Stimulated activated CD4-positive, alpha-beta T cell treated with anti-CD3 and anti-CD28 coated beads, Interleukin-15, amount 100 ng/mL, for 1 hour (primary cell): Measurements from ENCODE around the gene DDOST.
"Not testable (repeated sequence)": the region's sequence is repeated elsewhere in the genome, so short reads cannot be mapped to it uniquely, and the experiment has no call there.

Source experiments
- DNase-seq, 2 donors: peaks; one replicate each; pipeline ENCODE4 v3.0.0-alpha.2; 2020; ENCODE audit warnings: low read depth in 1 of 2, low spot score in 1 of 2

DDOST gene

GRCh38 chr1:20625176-20626097 lies 35.7 kb downstream of the DDOST start:
- no peak for DNase-seq

GRCh38 chr1:20624709-20625108 lies 36.5 kb downstream of the DDOST start:
- DNase-seq: no peak

- DNase-seq: no peak
These were observed 40.2 kb downstream of the DDOST start for GRCh38 chr1:20621012-20621411.

- DNase-seq: no peak
These were observed 41.2 kb downstream of the DDOST start for GRCh38 chr1:20619999-20620398.

GRCh38 chr1:20618550-20618949 lies 42.6 kb downstream of the DDOST start:
- DNase-seq: no peak

- DNase-seq: no peak
These were observed 44.2 kb downstream of the DDOST start for GRCh38 chr1:20616847-20617487.

- DNase-seq: no peak
These were observed 45.0 kb downstream of the DDOST start for GRCh38 chr1:20615946-20616846.

- DNase-seq: no peak
These were observed 47.0 kb downstream of the DDOST start for GRCh38 chr1:20614131-20614579.

GRCh38 chr1:20612221-20612746 lies 48.9 kb downstream of the DDOST start:
- DNase-seq: no peak

- no peak for DNase-seq
These were observed 49.5 kb downstream of the DDOST start for GRCh38 chr1:20611652-20612051.

- no peak for DNase-seq
These were observed 50.2 kb downstream of the DDOST start for GRCh38 chr1:20610970-20611369.

- DNase-seq: no peak
These were observed 51.6 kb downstream of the DDOST start for GRCh38 chr1:20609541-20609940.

GRCh38 chr1:20606801-20607570 lies 54.2 kb downstream of the DDOST start:
- not testable (repeated sequence) for DNase-seq

- no peak for DNase-seq
These were observed 56.5 kb downstream of the DDOST start for GRCh38 chr1:20604678-20605077.

GRCh38 chr1:20603504-20604464 lies 57.4 kb downstream of the DDOST start:
- DNase-seq: no peak

GRCh38 chr1:20602851-20603450 lies 58.2 kb downstream of the DDOST start:
- no peak for DNase-seq
